ENCODE data around the gene DGAT2L6.

DNA sequence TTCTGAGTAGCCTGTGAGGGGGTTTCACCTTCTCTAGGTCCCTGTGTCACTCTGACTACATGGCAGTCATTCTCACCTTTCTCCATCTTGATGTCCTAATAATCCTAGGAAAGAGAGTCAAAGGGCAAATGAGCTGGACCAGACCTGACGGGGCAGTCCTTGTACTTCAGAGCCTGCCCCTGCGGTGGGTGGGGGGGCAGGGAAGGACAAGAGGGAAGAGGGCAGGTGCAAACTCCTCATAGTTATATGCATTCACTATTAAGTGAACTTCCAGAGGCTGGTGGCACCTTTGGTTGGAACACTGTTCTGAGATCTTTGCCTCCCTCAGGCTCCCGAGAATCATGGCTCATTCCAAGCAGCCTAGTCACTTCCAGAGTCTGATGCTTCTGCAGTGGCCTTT lies 57.1 kb downstream of the DGAT2L6 start, which contains the start of gene AWAT1:
- TF ChIP-seq, protein P1, sequence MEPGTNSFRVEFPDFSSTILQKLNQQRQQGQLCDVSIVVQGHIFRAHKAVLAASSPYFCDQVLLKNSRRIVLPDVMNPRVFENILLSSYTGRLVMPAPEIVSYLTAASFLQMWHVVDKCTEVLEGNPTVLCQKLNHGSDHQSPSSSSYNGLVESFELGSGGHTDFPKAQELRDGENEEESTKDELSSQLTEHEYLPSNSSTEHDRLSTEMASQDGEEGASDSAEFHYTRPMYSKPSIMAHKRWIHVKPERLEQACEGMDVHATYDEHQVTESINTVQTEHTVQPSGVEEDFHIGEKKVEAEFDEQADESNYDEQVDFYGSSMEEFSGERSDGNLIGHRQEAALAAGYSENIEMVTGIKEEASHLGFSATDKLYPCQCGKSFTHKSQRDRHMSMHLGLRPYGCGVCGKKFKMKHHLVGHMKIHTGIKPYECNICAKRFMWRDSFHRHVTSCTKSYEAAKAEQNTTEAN (CRISPR knock-in tag; IDR thresholded peaks at IDR 0.05) = no peak
- TF ChIP-seq ATF3 (CRISPR knock-in tag; conservative IDR thresholded peaks at IDR 0.05) = no peak
- TF ChIP-seq CTCF (IDR thresholded peaks at IDR 0.05) = no peak
- no peak for TF ChIP-seq NR2C2 (CRISPR knock-in tag; IDR thresholded peaks at IDR 0.05)
- no peak for TF ChIP-seq FOXP4 (CRISPR knock-in tag; IDR thresholded peaks at IDR 0.05)
- TF ChIP-seq MAX (CRISPR knock-in tag; IDR thresholded peaks at IDR 0.05) = no peak
- TF ChIP-seq ARID4B (CRISPR knock-in tag; IDR thresholded peaks at IDR 0.05; ENCODE audit: borderline replicate concordance) = no peak

Data from WTC11 (cell line).